Measurements from ENCODE around the gene RPN2.

The RPN2 gene

GRCh38 chr20:37270576-37271420, 91.7 kb downstream of the RPN2 start:
- TF ChIP-seq REST (IDR thresholded peaks at IDR 0.05; ENCODE audit: insufficient read depth in 1 of 2, low read depth in 2 of 2, low read length in 2 of 2) (no peak), POLR2AphosphoS5 (IDR thresholded peaks at IDR 0.05; ENCODE audit: low read depth, low read length) (no peak), TAF1 (IDR thresholded peaks at IDR 0.05; ENCODE audit: borderline replicate concordance, insufficient read depth, low read length) (no peak)

- TF ChIP-seq REST (IDR thresholded peaks at IDR 0.05; ENCODE audit: insufficient read depth in 1 of 2, low read depth in 2 of 2, low read length in 2 of 2) (no peak), POLR2AphosphoS5 (IDR thresholded peaks at IDR 0.05; ENCODE audit: low read depth, low read length) (no peak), FOXP2 (optimal IDR thresholded peaks at IDR 0.05; ENCODE audit: borderline replicate concordance, extremely low read depth, extremely low read length, insufficient read depth) (no peak), SIN3A (IDR thresholded peaks at IDR 0.05; ENCODE audit: borderline replicate concordance, insufficient read depth, low read length) (no peak), TAF1 (IDR thresholded peaks at IDR 0.05; ENCODE audit: borderline replicate concordance, insufficient read depth, low read length) (no peak)
Measured at GRCh38 chr20:37271421-37271768, 92.3 kb downstream of the RPN2 start.

- TF ChIP-seq TAF1 (IDR thresholded peaks at IDR 0.05; ENCODE audit: borderline replicate concordance, insufficient read depth, low read length) (no peak), REST (IDR thresholded peaks at IDR 0.05; ENCODE audit: insufficient read depth in 1 of 2, low read depth in 2 of 2, low read length in 2 of 2) (no peak), FOXP2 (optimal IDR thresholded peaks at IDR 0.05; ENCODE audit: borderline replicate concordance, extremely low read depth, extremely low read length, insufficient read depth) (no peak), POLR2AphosphoS5 (IDR thresholded peaks at IDR 0.05; ENCODE audit: low read depth, low read length) (no peak), SIN3A (IDR thresholded peaks at IDR 0.05; ENCODE audit: borderline replicate concordance, insufficient read depth, low read length) (no peak)
Measured at GRCh38 chr20:37273988-37274387, 94.9 kb downstream of the RPN2 start.

- no peak for TF ChIP-seq TAF1 (IDR thresholded peaks at IDR 0.05; ENCODE audit: borderline replicate concordance, insufficient read depth, low read length)
- no peak for TF ChIP-seq POLR2AphosphoS5 (IDR thresholded peaks at IDR 0.05; ENCODE audit: low read depth, low read length)
- TF ChIP-seq SIN3A (IDR thresholded peaks at IDR 0.05; ENCODE audit: borderline replicate concordance, insufficient read depth, low read length): no peak
- no peak for TF ChIP-seq FOXP2 (optimal IDR thresholded peaks at IDR 0.05; ENCODE audit: borderline replicate concordance, extremely low read depth, extremely low read length, insufficient read depth)
- TF ChIP-seq REST (IDR thresholded peaks at IDR 0.05; ENCODE audit: insufficient read depth in 1 of 2, low read depth in 2 of 2, low read length in 2 of 2): no peak
Measured at GRCh38 chr20:37274851-37275524, 95.9 kb downstream of the RPN2 start.

Data from PFSK-1 (cell line).